Measurements from ENCODE around the gene KLHL21.
"Not testable (repeated sequence)": the region's sequence is repeated elsewhere in the genome, so short reads cannot be mapped to it uniquely, and the experiment has no call there.

KLHL21 gene

DNA sequence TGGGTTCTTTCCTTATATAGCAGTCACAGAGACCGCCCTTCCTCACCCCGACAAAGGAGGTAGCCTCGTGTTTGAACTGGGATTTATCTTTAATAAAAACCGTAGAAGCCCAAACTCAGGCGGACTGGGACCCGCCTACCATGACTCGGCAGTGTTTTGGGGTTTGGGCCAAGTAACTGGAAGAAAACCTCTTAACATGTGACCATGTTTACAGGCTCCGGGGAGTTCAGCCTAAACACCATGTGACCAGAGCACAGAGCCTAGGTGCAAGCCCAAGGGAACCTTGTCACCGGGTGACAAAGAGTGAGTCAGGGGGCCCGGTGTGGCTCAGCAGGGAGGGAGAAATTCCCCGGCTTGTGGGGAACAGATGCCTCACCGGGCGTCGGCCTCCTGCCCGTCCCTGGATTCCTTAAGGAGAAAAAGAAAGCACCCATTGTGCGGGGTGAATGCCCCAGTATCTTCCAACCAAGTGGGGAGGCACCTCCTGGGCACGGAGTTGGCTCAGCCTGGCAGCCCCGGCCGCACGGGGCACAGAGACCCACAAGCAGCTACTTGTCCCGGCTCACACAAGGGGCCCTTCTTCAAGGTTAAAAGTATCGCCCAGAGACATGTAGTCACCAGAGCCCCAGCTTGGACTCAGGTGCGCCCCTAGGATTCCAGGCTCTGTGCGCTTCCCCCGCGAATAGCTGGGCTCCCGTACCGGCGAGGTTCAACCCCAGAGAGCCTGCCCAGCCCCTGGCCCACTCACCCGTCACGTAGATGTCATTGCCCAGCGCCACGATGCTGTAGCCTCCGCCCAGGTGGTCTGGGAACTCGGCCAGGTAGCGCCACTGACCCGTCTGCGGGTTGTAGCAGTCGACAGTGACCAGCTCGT, 1.4 kb downstream of the KLHL21 start:
- DNase-seq = peak in 52 of 58 donors; percentile 26 to 87 (median 67)

DNA sequence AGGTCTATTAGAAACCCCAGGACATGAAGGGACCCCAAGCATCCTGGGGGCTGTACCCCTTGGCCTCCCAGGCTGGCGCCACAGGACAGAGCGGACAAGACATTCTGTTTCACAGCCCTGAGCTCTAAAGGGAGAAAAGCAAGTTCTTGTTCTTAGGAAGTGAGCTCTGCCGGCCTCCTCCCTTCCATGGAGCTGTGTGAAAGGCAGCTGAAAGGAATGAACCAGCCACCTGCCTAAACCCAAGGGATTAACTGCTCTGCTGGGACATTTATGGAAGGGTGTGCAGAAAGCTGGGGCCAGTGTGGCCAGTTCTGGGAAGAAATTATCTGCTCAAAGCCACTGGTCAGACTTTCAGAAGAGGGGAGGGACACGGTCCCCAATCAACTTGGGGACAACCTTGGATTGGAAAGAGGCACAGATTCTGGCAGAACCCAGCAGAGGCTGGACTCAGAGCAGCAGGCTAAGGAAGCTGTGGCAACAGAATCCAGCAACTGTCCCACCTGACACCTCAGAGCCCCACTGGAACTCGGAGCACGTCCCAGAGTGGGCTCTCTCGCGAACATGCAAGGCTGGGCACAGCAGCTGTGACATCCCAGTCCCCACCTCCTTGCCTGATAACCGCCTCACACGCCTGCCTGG, 2.1 kb downstream of the KLHL21 start:
- DNase-seq = peak in 3 of 58 donors; percentile 55 to 73 (median 66)

- not testable (repeated sequence) for DNase-seq
Observed at GRCh38 chr1:6599991-6600390, 2.7 kb downstream of the KLHL21 start.

GRCh38 chr1:6599141-6599975, 3.3 kb downstream of the KLHL21 start:
- peak in 1 of 58 donors; percentile 37 for DNase-seq

GRCh38 chr1:6597777-6598131, 4.9 kb downstream of the KLHL21 start:
- DNase-seq = no peak

DNA sequence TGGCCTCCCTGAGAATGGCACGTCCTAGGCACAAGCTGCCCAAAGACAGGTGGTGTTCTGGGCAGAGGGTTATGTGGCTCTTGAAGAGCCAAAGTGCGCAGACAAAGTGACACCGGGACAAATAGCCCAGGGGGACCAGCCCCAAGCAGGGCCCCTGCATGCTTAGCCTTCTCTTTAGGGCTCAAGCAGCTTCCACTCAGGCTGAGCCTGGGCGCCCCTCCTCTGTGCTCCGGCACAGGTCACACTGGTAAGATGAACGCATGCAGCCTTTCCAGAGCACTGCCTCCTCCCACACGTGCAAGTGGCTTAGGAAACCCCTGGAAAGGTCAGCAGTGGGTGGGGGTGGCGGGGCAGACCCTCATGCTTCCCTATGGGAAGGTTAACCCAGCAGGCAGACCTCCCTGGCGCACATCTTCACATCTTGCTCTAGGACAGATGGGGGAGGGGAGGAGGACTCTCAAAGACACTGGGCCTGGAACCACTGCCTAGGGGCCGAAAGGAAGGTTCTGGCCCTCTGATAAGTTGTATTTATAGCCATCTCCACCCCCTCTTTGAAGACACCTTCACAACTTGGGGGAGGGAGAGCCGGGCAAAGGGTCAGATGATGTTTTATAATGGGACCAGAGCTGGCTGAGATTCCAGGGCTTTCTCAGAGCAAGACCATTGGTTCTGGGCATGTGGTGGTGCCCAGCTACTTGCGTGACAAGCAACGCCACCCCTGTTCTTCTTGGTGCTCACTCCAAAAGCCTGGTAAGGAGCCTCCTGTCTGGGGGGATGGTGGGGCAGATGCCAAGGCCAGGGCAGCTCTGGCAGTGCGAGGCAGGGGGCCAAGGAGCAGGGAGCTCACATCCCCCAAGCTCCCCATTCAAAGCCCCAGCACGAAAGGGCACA, 5.5 kb downstream of the KLHL21 start:
- no peak for DNase-seq

DNA sequence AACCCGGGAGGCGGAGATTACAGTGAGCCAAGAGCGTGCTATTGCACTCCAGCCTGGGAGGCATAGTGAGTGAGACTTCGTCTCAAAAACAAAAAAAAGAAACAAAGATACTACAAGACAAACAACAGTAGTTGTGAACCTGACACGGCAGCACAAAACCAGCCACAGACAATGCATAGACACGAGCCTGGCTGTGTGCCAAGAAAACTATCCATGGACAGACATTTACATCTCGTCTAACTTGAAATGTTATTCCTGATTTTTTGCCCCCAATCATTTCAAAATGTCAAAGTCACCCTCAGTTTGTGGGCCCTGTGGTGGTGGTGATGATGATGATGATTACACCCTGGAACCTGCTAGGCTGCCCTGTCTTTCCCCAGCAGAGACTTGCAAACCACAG, 6.3 kb downstream of the KLHL21 start:
- DNase-seq = peak in 4 of 58 donors; percentile 18 to 53 (median 24)

DNA sequence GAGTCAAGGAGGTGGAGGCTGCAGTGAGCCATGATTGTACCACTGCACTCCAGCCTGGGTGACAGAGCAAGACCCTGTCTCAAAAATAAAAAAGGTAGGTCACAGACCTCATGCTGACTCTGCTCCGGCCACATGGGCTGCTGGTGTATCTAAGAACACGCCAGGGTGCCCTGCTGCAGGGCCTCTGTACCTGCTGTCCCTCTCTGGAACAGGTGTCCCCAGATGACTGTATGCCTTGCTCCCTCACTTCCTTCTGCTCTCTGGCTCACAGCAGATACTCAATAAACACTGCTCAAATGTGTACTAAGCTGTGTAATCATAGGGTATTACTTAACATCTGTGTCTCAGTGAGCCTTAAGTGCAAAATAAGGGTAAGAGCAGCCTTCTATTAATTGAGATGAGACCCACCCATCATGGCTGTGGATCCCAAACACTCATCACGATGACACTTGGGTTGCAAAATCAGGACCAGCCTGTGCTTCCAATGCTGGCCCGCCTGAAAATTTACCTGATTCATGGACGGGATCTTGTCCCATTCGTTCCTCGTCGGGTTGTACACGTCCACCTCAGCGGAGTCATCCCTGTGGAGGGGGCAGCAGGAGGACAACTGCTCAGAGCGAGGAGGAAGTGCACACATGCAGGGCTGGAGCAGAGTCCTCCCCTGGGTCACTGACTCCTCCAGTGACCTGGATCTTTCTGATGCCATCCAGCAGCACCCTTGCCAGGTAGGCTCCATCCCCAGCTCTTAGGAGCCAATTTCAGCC, 7.5 kb downstream of the KLHL21 start:
- DNase-seq = no peak

DNA sequence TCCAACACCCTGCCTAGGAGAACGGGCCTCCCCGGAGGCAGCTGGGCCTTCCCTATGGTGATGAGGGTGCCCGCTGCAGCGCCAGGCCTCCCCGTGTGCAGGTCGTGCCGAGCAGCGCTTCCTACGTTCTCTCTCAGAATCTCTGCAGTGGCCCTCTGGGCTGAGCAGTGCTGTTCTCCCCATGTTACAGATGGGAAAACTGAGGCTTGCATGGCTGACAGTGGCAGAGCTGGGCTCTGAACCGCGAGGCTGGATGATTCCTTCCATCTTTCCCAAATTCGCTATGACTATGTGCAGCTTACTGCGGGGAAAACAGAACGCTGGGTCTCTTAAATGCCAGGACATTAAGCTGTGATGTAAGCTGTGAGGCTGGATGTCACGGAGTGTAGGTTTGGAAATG, 8.9 kb downstream of the KLHL21 start:
- no peak for DNase-seq

DNA sequence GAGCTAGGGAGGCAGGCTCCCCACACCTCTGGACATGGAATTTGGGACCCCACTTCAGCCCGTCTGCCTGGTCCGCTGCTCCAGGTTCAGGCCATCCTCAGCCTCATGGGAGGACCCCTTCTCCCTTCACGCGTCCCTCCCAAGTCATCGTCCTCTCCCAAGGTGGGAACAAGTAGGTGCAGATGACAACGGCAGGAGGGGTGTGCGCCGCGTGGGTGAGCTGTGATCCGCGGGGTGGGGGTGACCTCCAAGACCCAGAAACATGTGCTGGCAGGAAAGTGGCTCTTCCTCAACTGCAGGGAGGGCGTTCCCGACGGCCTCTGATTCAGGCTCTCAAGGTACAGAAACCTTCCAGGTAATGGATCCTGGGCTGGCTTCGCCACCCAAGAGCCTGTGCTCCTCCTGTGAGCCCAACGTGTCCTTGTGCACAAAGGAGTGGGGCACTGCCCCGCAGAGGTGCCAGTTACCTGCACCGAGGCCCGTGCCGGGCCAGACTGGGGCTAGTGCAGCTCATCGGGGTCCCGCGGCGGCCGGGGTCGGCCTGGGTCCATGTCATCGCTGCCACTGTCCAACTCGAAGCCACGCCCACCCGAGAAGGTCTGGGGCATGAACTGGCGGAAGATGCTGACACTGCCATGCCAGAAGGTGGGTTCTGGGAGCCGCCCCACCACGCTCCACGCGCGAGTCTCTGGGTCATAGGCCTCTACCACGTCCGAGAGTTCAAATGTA, 9.6 kb downstream of the KLHL21 start:
- no peak for DNase-seq

DNA sequence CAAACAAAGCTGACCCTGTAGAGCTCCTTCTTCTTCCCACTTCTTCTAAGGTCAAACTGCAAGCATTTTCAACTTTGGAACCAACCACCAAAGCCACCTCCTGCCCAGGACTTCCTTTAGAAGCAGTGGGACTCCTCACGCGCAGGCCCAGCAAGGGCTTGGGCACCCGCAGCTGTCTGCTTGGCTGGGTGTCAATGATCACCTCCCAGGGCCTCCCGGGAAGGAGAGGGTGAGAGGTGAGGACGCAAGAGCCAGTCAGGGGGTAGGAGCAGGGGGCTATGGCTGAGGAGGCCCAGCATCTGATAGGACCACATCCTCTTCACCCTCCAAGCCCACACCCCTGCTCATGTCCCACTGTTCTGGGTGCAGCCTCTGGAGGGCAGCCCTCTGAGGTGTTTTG, 10.2 kb downstream of the KLHL21 start:
- DNase-seq = no peak

GRCh38 chr1:6591644-6592043, 11.0 kb downstream of the KLHL21 start:
- no peak for DNase-seq

- DNase-seq = peak in 21 of 58 donors; percentile 17 to 66 (median 32)
Observed at GRCh38 chr1:6591222-6591621, 11.4 kb downstream of the KLHL21 start.

DNA sequence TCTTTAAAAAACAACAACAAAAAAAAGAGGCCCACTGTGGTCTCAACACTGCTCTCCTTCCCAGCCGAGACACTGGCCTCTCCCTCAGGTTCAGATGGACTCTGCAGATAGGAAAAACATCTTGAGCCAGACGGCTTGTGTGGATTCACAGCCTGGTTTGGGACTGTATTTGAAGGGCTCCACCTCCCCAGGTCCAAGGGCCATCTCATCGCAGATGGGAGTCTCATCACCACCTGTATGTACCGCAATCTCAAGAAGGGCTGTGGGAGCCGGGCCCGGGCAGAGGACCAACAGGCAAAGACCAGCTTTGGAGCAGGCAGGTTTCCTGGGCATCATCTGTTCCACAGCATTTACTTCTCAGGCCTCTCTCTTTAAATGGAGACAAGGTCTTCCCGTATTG, 12.6 kb downstream of the KLHL21 start:
- no peak for DNase-seq

GRCh38 chr1:6588893-6589520, 13.7 kb downstream of the KLHL21 start:
- no peak for DNase-seq

DNA sequence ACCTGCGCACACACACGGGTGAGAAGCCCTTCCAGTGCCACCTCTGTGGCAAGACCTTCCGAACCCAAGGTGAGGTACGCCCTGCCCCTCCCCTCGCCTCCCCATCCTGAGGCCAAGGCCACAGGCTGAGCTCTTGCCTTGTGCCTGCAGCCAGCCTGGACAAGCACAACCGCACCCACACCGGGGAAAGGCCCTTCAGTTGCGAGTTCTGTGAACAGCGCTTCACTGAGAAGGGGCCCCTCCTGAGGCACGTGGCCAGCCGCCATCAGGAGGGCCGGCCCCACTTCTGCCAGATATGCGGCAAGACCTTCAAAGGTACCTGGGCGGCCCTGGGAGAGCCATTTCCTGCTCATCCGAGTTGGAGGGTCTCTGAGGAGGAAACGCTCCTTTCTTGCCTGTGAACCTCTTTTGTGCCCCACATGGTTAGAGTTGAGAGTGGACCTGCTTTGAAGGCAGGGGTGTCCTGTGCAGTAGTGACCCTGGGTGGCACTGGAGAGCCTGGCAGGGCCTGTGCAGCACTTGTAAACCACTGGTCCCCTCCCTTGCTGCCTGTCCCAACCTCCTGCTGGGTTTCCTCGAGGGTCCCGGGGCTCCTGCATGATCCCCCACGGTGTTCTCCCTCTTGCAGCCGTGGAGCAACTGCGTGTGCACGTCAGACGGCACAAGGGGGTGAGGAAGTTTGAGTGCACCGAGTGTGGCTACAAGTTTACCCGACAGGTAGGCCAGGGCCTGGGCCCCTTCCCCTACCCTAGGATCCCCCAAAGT, 14.4 kb downstream of the KLHL21 start:
- DNase-seq = no peak

- peak in 56 of 58 donors; percentile 12 to 91 (median 72) for DNase-seq
Observed at GRCh38 chr1:6587261-6588005, 15.2 kb downstream of the KLHL21 start.

Measured in anterior cingulate cortex (tissue), 58 donors.